Pancreas (tissue), 10 donors: Measurements from ENCODE around the gene HMCES. TPM values are rescaled to one million over a fixed set of nuclear protein-coding genes. Genes with fewer than 3 reads are reported as not detected.
"Not testable (repeated sequence)": the region's sequence is repeated elsewhere in the genome, so short reads cannot be mapped to it uniquely, and the experiment has no call there.

Source experiments
- ATAC-seq, 4 donors: fragments of 200-7000 bp; cut with Tn5 transposase; one replicate each; pipeline versions ENCODE4 v1.8.0 to v1.9.1; 2020; ENCODE audit warnings: mild to moderate bottlenecking in 4 of 4, moderate library complexity in 4 of 4
- DNase-seq, 6 donors: peaks; one replicate each; pipeline ENCODE4 v3.0.0-alpha.2; 2020
- FAIRE-seq: peaks from 2 replicates; lab custom pipeline; 2012; peaks lifted over from hg19 to GRCh38; lab: Jason Lieb, UNC
- H3K27ac ChIP-seq, 4 donors: fragments of 200-600 bp; sonication (generic); 1 replicate in 3 of 4; 2 replicates in 1 of 4; pipeline versions ENCODE4 v1.5.0 to v1.8.0; 2020
- H3K27me3 ChIP-seq, 4 donors: fragments of 200-600 bp; one replicate each; pipeline ENCODE4 v1.8.0; 2021
- H3K36me3 ChIP-seq, 3 donors: fragments of 200-600 bp; sonication (generic) in 1 of 3; one replicate each; pipeline versions ENCODE4 v1.5.0 to v1.8.0; 2020 to 2021
- H3K4me1 ChIP-seq, 3 donors: fragments of 200-600 bp; one replicate each; pipeline ENCODE4 v1.8.0; 2021
- H3K4me3 ChIP-seq, 4 donors: fragments of 200-600 bp; sonication (generic) in 2 of 4; one replicate each; pipeline versions ENCODE4 v1.5.0 to v1.8.0; 2020 to 2021
- H3K9me3 ChIP-seq, 4 donors: fragments of 200-600 bp; one replicate each; pipeline ENCODE4 v1.8.0; 2021
- WGBS, 2 donors: extraction: QIAGEN DNeasy Blood & Tissue Kit; methylation state at CpG; one replicate each; pipeline ENCODE4 v1.1.7; 2013; 5-methylcytosine and 5-hydroxymethylcytosine counted together
- intact Hi-C, 3 donors: fragments of 100-400 bp; cut with DNase I; formaldehyde crosslinking; loops; one replicate each; pipeline versions ENCODE4 v1.11.1 to v1.14.2; 2022
- polyA plus RNA-seq, 2 donors: library from polyadenylated mRNA; stranded (reverse); fragments of 200-250 nt; gene quantifications; one replicate each; pipeline ENCODE4 v1.2.3, GENCODE V29; 2013
- total RNA-seq, 6 donors: library from RNA; stranded (reverse); fragmentation: NEBNext Ultra II Directional in 4 of 6; extraction: Animal tissue kit (Norgen Biotek cat#: 25700) in 4 of 6; gene quantifications; one replicate each; pipeline versions ENCODE4 v1.2.1 to v1.2.4, GENCODE V29; 2021 to 2023
- TF ChIP-seq, protein P1 (sequence below), 4 donors: fragments of 200-600 bp; sonication (generic) in 3 of 4; IDR thresholded peaks; one replicate each; pipeline versions ENCODE4 v1.5.0 to v1.8.0; 2021; ENCODE audit warnings: antibody characterized with exemption in 4 of 4
- donor health status: healthy with polysubstance abuse.
- donor health status: DM: no; HTN: no; CAD: no; lungs with moderate emphysema.
- donor health status: DM: no; HTN: no; CAD: no.
- donor health status: control.
- donor health status: control.
- donor health status: Bipolar disorder and iron deficiency.
- donor health status: DM: yes; HTN: yes; CAD: no.
- donor health status: DM: no; HTN: no; CAD: no.
- donor health status: DM: no; HTN: no; CAD: no.
- donor health status: DM: yes; HTN: yes; CAD: no.

The HMCES gene
- total and polyA plus RNA-seq, 8 donors: 8.0 to 22.5 (median 10.7) TPM

DNA sequence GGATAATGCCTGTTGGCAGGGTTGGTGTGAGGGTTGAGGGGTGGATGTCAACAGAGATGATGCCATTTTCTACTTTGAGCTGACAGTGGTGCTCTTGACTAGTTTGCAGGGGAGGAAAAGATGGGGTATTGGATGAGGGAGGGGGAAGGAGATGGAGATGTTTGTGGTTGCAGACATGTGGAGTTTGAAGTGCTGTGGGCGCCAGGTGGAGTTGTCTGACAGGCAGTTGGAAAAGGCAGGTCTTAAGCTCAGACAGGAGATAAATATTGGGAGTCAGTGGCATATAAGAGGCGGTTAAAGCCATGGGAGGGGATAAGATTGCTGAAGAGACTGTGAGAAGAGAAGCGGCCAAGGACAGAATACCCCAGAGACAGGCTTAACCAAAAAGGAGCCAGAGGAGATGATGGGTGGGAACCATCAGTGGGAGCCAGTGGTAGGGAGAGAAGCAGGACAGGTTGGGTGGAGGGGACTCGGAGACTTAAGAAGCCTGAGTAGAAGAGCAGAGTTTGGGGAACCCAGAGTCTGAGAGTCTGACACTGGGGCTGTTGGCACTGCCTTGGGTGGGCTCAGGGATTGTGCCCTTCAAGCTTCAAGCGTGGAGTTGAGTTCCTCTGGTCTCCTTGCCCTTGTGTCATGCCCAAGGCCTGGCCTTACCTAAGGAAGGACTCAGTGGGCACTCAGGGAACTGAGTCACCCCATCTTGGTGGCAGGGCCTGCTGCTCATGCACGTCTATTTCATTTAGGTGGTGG lies 15.3 kb upstream of the HMCES start:
- H3K27me3 ChIP-seq: no peaks in the 10 kb centered on the region
- intact Hi-C loops: no loop called here
- ATAC-seq: no peak
- H3K27ac ChIP-seq: no peak overlapping the region
- no peak overlapping the region for H3K4me3 ChIP-seq
- no peaks in the 10 kb centered on the region for H3K9me3 ChIP-seq
- TF ChIP-seq, protein P1, sequence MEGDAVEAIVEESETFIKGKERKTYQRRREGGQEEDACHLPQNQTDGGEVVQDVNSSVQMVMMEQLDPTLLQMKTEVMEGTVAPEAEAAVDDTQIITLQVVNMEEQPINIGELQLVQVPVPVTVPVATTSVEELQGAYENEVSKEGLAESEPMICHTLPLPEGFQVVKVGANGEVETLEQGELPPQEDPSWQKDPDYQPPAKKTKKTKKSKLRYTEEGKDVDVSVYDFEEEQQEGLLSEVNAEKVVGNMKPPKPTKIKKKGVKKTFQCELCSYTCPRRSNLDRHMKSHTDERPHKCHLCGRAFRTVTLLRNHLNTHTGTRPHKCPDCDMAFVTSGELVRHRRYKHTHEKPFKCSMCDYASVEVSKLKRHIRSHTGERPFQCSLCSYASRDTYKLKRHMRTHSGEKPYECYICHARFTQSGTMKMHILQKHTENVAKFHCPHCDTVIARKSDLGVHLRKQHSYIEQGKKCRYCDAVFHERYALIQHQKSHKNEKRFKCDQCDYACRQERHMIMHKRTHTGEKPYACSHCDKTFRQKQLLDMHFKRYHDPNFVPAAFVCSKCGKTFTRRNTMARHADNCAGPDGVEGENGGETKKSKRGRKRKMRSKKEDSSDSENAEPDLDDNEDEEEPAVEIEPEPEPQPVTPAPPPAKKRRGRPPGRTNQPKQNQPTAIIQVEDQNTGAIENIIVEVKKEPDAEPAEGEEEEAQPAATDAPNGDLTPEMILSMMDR (IDR thresholded peaks at IDR 0.05): no peak
- no peaks in the 10 kb centered on the region for H3K4me1 ChIP-seq
- no peak for FAIRE-seq
- DNase-seq: peak in 1 of 6 donors; percentile 27
- WGBS, 2 donors: 91 to 92% methylated on average over 6 of the region's 6 CpGs
- peaks cover 15 to 99% (median 70%) of the 10 kb centered on the region in 3 donors for H3K36me3 ChIP-seq

DNA sequence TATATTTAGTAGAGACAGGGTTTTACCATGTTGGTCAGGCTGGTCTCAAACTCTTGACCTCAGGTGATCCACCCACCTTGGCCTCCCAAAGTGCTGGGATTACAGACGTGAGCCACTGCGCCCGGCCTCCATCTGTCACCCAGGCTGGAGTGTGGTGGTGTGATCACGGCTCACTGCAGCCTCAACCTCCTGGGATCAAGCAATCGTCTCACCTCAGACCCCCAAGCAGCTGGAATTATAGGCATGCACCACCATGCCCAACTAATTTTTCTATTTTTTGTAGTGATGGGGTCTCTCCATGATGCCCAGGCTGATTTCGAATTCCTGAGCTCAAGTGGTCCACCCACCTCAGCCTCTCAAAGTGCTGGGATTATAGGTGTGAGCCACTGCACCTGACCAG lies 13.7 kb upstream of the HMCES start:
- intact Hi-C loops, FAIRE-seq, ATAC-seq: not testable (repeated sequence)

DNA sequence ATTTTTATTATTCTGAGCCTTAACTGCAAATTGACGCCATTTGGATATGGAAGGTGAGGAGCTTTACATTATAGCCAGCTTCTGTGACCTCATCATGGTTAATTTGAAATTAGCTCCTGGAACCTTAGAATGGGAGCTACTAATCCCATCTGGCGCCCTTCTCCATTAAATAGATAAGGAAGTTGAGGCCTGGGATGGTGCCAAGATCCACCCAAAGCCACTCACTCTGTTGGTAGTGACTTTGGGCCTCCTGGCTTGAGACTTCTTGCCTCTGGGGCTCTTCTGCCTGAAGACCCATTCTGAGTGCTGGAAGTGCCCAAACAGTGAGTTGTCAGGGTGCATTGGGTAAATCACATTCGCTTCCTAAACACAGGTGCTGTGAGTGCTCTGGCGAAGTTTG lies 12.0 kb upstream of the HMCES start:
- no peaks in the 10 kb centered on the region for H3K4me1 ChIP-seq
- no peaks in the 10 kb centered on the region for H3K9me3 ChIP-seq
- intact Hi-C loops: no loop called here
- ATAC-seq: no peak
- H3K27me3 ChIP-seq: no peaks in the 10 kb centered on the region
- H3K36me3 ChIP-seq: peaks cover 31 to 96% (median 65%) of the 10 kb centered on the region in 3 donors
- WGBS, 2 donors: 79 to 94% methylated on average over 4 of the region's 4 CpGs
- TF ChIP-seq, protein P1 (IDR thresholded peaks at IDR 0.05): no peak
- FAIRE-seq: no peak
- DNase-seq: peak in 1 of 6 donors; percentile 12
- no peak overlapping the region for H3K27ac ChIP-seq
- no peak overlapping the region for H3K4me3 ChIP-seq

More for the DNA sequence above, 13.7 kb upstream of the HMCES start:
- H3K9me3 ChIP-seq, H3K4me1 ChIP-seq, H3K27ac ChIP-seq, H3K27me3 ChIP-seq, H3K4me3 ChIP-seq: not testable (repeated sequence)
- peak in 1 of 6 donors; percentile 30 for DNase-seq
- WGBS, 2 donors: 81 to 88% methylated on average over 6 of the region's 6 CpGs
- peaks cover 19 to 99% (median 70%) of the 10 kb centered on the region in 3 donors for H3K36me3 ChIP-seq

DNA sequence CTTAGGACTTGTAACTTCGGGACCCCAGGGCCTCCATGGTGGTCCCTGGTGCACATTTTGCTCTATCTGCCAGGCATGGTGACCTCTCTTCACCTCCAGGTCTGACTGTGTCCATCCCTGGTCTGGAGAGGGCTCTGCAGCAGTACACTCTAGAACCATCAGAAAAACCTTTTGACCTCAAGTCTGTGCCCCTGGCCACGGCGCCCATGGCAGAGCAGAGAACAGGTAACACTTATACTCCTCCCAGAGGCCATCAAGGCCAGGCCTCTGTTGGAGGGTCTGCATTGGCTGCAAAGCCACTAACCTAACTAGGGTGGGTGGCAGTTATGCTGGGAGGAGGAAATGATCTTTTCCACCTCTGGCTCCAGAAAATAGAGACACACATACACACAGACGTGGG lies 10.3 kb upstream of the HMCES start:
- Histone ChIP-seq H3K9me3 (no peaks in the 10 kb centered on the region), H3K36me3 (peaks cover 33 to 96% (median 66%) of the 10 kb centered on the region in 3 donors), H3K4me3 (no peak overlapping the region), H3K27ac (no peak overlapping the region), H3K27me3 (no peaks in the 10 kb centered on the region), H3K4me1 (no peaks in the 10 kb centered on the region)
- ATAC-seq: no peak
- no peak for DNase-seq
- no peak for FAIRE-seq
- intact Hi-C loops: no loop called here
- TF ChIP-seq, protein P1 (IDR thresholded peaks at IDR 0.05): no peak
- 88% methylated on average over 4 of the region's 4 CpGs for whole genome bisulfite sequencing, 2 donors

DNA sequence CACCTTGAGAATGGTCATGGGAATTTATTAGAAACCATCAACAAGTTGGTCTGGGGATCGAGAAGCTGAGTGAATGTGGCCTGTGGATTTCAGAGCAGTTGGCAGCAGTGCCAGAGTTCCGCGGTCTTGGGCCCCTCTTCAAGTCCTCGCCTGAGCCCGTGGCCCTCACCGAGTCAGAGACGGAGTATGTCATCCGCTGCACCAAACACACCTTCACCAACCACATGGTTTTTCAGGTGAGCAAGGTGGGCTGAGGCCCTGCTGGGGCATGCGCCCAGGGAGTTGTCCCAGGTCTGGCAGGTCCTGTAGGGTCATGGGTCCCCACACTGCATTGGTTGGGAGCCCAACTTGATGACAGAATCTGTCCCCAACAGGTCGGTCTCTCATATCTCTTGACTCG lies 7.0 kb upstream of the HMCES start:
- FAIRE-seq (no peak), DNase-seq (no peak), ATAC-seq (no peak)
- no peak overlapping the region for H3K27ac ChIP-seq
- no peaks in the 10 kb centered on the region for H3K27me3 ChIP-seq
- no peaks in the 10 kb centered on the region for H3K9me3 ChIP-seq
- no peaks in the 10 kb centered on the region for H3K4me1 ChIP-seq
- 92 to 95% methylated on average over 11 of the region's 11 CpGs for WGBS, 2 donors
- H3K4me3 ChIP-seq: no peak overlapping the region
- intact Hi-C loops: no loop called here
- TF ChIP-seq, protein P1 (IDR thresholded peaks at IDR 0.05): no peak
- H3K36me3 ChIP-seq: peaks cover 32 to 96% (median 68%) of the 10 kb centered on the region in 3 donors
